NCI-H1092 (cell line): ENCODE measurements around the gene GAS6.
"Not testable (repeated sequence)": the region's sequence is repeated elsewhere in the genome, so short reads cannot be mapped to it uniquely, and the experiment has no call there.

Experiments
- DNase-seq: peaks from one replicate; lab custom pipeline; 2025; lab: John Stamatoyannopoulos, UW

GAS6 gene

DNA sequence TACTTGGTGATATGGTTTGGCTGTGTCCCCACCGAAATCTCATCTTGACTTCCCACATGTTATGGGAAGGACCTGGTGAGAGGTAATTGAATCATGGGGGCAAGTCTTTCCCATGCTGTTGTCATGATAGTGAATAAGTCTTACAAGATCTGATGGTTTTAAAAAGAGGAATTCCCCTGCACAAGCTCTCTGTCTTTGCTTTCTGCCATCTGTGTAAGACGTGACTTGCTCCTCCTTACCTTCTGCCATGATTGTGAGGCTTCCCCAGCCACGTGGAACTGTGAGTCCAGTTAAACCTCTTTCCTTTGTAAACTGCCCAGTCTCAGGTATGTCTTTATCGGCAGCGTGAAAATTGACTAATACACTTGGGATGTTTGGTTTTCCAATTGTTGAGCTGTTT lies 4.0 kb upstream of the GAS6 start:
- DNase-seq = not testable (repeated sequence)

DNA sequence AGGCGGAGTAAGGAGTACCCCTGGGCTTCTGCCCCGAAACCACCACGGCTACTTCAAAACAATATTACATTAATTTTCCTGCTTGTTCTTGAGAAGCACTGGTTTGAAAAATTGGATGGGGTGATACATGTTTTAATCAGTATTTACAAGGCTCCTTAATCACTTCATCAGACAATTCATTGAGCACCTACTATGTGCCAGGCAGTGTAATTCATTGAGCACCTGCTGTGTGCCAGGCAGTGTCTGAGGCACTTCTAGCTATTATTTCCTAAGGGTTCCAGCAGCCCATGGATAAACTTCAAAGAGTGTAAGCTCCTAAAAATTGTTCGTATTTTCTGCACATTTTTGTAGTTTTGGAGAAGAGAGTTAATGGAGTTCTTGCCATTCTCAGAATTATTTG lies 1.6 kb upstream of the GAS6 start:
- DNase-seq = no peak

DNA sequence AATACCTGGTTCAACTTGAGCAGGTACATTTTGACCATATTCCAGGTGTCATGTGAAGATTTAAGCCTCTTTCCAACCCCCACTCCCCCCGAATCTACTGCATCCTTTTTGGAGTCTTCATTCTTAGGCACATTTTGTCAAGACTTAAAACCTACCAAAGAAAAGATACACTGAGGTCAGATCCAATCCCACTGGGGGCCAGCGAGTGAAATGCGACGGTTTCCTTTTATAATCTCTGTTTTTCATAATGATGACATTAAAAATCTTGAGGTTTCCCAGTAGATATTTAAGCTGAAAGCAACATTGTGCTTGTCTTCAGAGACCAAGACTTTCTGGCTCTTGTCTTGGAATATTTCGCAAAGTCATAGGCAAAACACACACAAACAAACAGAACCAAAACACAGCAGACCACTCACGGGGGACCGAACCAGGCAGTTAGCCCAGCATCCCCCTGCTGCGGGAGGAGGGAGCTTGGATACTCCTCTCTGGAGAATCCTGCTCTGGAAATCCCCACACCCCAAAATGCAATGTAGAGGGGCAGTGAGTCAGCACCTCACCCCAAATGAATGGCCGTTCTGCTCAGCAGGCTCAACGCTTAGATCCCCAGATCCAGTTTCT lies 506 bp upstream of the GAS6 start:
- DNase-seq = no peak

DNA sequence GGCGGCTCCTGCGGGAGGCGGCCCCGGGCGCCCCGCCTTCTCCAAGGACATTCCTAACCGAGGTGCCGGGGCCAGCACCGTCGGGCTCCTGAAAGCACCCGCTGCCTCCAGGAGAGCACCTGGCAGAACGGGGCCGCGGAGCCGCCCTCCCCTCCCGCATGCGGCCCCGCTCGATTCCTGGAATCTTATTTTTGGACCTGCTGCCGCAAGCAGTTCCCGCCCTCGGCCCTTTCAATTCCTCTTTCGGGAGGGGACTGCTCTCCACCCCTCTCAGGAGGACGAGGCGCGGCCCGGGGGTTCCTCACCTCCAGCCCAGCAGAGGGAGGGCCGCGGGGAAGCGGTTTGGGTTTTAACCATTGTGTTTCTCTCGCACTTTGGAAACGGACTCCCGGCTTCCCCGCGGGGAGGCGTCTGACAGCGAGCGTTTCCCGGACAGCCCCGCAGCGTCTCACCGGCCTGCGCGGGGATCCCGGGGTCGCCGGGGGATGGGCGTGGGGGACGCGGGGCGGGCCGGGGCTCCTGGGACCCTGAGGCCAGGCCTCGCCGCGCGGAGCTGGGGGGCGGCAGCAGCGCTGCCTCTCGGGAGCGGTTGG lies 849 bp downstream of the GAS6 start:
- no peak for DNase-seq

DNA sequence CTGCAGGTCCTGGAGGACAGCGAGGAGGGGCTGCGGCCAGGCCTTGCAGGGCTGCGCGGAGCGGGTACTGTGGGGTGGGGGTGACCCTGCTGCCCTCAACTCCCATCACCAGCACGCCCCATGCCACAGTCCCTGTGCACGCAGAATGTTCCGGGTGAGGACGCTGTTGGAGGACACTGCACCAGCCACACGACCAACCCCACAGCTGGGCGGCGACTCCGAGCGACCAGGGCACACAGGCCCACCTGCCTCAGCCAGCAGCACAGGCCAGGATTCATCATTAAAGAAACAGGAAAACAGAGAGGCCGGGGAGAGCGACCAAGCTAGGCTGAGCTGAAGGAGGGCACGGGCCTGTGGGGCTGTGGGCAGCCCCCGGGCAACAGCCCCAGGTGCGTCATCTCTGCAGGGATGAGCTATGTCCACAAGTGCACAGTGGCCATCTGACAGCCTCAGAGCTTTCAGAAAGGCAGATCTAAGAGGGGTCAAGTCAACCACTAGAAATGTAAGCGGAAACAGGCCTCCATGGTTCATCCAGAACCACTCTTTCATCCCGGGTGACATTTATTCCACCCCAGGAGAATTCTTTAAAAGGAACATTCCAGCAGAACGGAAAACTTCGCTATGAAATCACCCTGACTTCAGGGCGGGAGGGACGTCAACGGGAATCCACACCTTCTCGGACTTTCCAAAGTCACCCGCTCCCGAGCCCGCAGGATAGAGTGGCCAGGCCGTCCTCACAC lies 1.5 kb downstream of the GAS6 start:
- no peak for DNase-seq

DNA sequence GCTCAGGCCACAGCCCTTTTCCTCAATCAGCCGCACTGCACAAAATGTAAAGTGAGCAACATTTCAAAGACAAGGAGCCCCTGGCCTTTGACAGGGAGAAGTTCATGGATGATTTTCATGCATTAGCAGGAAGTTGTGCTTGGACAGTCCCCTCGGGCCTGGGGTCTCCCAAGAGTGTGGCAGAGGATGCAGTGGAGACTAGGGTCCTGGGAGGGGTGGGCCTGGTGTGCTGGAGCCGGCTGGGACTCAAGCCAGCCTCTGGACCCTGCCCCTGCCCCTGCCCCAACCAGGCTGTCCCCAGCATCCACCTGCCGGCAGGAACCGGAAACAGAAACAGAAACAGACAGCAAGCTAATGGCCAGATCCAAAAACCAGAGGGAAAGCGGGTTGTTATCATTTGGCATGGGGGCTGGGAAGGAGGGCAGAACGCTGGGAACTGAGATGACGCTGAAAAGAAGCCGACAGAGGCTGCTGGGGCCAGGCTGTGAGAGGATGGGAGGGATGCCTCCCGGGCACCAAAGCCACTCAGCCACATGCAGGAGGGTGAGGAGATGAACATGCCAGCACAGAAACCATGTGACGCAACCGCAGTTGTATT lies 2.3 kb downstream of the GAS6 start:
- no peak for DNase-seq

DNA sequence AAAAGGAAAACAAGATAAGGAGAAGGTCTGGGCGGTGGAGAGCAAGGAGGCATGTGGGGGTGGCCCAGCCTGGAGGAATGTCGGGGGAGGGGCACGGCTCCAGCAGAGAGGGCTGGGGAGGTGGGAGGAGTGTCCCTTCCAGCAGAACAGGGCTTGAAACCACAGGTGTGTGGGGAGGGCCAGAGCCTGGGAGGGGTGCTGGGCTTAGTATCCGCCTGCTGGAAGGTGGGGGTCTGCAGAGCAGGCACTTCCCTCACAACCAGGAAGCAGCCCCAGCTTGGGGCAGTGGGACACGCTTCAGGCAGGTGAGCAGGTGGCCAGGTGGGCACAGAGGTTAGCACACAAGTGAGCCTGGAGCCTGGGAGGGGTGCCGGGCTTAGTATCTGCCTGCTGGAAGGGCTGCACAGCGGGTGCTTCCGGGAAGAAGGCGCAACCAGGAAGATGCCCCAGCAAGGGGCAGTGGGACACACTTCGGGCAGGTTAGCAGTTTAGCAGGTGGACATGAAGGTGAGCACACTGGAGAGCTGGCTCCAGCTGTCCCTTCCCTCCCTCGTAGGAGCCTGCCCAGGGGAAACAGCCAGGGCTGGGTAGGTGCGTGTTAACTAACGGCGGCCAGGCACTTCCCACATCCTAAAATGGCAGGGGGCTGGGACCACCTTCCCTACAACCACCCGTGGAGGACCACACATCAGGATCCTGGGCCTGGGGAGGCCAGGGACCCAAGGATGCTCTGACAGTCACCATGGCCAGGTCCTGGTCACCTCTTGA lies 3.0 kb downstream of the GAS6 start:
- no peak for DNase-seq

DNA sequence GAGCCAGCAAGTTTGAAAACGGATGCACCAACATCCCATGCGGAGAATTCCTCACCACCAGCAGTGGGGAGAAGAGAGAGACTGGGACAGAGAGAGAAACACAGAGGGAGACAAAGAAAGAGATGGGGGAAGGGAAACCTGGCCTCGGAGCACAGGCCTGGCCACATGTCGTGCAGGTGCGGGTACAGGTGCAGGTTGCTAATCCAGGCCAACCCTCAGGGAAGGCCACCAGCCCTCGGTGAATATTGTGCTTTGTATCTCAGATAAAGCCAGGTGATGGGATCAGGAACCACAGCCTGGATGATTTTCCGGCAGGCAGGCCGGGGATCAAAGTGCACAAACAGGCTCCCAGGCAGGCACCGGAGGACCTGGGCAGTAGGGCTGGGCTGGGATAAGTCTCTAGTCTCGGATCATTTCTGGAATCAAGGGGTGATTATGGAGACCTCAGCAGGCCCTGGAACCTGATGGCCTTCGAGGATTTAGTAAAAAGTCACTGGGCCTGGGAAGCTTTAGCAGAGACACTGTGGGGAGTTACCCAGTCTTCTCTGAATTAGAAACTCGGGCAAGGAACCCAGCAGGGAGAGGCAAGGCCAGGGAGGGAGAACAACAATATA lies 3.7 kb downstream of the GAS6 start:
- DNase-seq = no peak

DNA sequence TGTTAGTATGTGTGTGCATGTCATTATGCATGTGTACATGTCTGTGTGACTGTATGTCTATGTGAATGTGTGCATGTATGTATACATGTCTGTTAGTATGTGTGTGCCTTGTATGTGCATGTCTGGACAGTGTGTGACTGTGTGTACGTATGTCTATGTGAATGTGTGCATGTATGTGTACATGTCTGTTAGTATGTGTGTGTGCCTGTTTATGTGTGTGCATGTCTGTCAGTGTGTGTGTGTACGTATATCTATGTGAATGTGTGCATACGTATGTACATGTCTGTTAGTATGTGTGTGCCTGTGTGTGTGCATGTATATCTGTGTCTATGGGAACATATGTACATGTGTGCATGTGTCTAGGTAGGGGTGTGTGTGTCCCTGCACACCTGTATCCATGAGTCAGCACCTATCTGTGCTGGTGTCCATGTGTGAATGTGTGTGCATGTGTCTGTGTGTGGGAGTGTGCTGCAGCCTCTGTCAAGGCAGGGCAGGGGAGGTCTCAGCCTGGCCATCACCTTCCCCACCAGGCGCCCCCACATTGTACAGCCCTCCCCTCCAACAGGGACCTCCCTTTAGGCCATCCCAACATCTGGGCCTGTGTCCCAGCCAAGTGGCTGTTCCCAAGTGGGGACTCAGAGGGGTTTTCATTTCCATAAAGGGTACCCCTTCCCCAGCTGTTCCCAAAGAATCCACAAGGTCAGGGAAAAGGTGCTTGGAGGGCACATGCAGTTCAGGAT lies 4.4 kb downstream of the GAS6 start:
- no peak for DNase-seq

DNA sequence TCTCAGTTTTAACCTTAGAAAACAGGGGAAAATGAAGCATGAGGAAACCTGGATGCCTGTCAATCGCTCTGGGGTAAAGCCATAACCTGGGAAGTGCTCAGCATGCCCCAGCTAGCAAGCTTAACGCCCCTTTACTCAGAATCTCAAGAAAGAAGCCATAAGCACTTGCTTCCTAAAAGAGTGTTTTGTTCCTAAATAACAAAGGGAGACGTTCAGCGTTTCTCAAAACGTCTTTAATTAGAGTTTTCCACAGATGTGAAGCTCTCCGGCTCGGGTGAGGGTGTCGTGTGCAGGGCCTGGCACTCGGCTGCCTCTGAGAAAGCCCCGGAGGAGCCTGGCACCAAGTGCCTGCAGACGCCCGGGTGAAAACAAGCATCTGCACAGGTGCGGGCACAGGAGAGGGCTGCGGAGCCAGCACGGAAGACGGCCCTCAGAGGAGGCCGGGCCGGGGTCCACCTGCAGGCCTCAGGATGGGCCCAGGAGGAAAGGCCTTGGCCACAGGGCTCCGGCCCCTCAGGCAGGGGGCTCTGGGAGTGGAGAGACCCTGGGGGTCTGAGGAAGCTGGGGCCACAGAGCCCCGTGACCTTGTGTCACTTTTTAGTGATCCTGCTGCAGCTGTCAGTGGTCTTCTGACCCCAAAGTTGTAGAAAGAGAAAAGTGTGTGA lies 6.2 kb downstream of the GAS6 start:
- DNase-seq = no peak

DNA sequence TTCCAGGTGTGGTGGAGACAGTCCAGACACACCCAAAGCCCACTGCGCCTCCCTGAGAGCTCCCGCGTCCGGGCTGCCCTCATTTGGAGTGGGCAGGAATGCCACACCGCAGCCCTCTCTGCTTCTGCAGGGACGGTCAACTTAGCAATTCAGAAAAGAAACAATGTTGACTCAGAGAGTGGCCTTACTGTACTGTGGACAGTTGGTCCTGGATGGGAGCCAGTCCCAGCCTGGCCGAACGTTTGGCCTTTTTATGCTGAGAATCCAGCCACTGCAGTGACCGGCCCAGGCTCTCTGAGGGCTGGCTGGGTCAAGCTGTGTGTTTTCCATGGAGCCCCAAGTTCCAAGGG lies 7.2 kb downstream of the GAS6 start:
- no peak for DNase-seq

DNA sequence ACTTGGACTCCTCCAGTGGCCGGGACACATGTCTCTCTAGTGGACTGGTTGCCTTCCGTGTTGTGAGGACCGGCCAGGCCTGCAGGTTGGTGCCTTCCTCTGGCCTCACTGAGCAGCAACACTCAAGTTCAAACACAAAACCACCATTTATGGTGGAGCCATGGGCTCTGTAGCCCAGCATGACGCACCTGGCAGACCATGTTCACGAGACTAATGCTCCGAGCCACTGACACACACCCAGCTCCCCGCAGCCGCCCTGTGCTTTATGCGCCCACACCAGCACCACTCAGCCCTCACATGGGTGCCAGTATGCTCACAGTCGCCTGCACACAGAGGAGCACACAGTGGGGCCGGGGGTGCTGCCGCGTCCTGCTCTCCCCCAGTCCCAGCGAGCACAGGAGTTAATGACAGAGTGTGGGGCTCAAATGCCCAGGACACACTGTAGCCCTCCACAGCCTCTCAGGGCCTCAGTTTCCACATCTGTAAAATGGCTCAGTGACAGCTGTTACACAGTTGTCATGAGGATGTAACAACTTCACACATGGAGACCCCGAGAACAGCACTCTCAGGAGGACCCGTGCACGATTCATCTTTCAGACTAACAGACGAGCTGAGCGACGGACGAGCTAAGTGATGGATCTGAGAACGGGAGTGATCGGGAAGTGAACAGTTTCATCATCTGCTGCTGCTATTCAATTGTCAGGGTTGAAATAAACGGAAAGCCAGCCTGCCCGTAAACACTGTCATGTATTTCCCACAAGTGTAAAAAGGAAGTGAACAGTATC lies 7.8 kb downstream of the GAS6 start:
- DNase-seq = no peak

DNA sequence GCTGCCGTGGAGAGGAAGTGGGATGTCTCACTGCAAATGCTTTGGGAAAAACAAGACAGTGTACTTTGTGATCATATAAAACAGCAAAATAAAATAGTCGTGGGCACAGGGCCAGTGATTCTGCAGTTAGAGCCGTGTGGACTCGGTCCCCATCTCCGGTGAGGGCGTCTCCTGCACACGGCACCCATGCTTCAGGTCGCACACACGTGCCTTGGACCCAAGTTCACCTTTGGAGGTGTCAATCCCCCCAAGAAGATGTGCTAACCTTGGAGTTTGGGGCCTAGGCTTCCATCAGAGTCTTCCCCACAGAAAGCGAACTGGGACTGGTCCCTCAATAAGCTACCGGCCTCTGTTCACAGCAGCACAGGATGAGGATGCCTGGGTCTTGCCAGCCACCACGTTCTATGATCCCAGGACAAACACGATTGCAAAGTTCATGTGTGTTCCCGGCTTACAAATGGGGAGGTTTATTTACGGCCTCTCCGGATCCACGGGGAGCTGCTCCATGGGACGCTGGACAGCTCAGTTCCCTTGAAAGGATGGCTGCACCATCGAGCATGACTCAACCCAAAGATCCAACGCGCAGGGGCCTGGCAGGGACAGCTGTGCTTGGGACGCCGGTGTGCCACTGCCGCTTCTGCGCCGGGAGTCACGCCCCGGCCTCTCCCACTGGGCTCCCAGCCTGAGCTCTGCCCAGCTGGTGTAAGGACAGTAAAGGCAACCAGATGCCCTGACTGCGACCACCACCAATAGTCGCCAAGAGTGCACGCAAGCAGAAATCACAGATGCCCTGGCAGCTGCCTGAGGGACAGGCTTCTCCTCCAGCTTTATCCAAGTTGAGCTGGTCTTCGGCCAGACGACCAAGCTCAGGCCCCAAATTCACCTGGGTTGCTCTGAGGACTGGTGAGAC lies 8.6 kb downstream of the GAS6 start:
- no peak for DNase-seq

DNA sequence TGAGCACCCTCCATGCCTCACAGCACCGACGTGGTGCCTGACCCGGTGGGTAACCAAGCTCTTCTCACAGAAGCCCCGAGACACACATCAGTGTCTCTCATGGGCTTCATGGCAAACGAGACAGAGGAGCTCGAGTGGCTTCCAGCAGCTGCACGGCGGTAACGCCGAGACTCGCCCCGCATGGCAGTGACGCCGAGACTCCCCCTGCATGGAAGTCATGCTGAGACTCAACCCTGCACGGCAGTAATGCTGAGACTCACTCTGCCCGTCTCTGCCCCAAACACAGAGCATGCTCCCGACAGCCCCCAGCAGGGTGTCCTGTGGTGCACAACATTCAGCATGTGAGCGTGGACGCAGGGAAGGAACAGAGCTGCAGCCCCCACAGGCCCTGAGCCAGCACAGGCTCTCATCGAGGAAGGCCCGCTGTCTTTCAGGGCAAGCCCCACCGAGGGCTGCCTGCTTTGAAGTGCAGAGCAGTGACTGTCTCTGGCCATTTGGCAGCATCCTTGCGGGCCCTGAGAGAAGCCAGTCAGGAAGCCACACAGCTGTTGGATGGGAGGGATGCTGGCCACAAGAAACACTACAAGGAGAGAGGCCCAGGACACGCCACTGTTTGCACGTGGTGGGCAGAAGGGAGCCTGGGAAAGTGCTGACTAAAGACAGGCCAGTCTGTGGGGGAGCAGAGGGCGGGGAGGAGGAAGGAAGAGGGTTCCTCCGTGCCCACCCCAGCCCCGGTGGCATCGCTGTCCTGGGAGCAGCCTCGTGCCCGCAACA lies 9.5 kb downstream of the GAS6 start:
- no peak for DNase-seq

DNA sequence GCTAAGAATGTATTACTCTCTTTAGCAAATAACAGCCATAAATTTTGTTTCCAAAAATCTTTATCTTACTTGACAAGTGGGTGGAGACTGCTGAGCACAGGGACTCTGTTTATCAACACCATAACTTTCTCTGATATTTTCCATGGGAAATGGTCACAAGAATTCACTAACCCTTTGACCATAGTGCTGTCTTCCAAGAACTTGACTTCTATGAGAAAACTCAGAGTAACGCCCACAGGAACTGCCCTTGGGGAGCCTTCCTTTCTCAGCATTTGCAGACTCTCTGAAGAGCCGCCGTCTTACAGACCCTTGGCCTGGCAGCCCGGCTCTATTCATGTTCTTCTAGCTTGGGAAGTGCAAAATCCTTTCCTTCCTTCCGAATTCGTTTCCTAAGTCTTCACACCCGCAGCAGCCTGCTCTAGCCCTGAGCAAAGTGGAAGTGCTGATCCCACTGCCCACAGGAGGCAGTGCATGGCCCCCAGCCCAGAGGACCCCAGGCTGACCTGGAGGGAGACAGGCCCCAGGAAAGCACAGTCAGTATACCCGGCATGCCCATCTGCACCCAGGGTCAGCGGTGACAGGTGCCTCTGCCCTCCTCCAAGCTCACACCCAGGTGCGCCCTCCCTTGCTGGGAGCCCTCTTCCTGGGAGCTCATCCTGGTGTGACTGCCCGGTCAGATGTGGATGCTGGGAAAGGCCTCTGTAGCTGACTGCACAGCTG lies 10.2 kb downstream of the GAS6 start:
- DNase-seq = no peak

DNA sequence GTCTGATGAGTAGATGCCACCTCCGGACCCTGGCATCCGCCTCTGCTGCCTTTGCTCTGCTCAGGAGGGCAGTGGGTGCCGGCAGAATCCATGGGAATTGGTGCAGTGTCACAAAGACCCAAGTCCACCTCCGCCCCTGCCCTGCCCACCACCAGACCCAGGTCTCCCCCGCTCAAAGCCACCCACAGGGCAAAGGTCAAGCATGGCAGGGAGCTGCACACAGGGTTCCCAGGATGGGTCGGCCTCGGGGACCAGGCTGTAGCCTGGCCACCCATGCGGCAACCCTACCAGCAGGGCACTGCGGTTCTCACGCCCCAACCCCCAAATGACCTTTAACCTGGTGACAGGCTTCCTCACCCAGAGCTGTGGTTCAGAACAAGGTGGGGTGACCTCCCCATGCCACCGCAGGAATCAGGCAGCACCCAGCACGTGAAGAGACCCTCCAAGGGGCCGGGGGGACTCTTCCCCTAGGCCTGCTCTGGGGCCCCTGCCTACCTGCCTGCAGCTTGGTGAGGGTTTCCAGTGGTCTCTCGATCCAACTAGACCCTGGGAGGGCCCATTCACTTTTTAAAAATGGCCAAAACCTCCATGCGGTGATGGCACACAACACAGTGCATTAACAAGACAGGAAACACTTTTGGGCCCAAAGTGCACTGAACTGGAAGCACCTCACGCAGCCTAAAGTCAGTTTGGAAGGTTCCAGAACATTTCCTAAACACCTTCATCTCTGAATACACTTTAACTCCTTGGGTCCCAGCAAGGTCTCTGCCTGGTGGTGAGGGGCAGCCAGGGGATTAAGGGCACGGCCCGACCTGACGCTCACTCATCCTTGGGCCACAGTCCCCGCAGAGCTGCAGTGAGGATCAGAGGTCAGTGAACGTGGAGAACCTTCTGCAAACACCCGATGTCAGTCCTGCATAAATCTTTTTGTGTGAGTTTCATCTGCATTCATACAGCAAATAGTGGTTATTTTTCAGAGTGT lies 11.0 kb downstream of the GAS6 start:
- DNase-seq = no peak
